SH-SY5Y (cell line): ENCODE measurements around the gene NRAS.

ENCODE experiments used
- GATA2 ChIP-seq: IDR thresholded peaks from 2 replicates; pipeline ENCODE4 v1.6.1; 2011; ENCODE audit warnings: mild to moderate bottlenecking, low read depth, low read length
- GATA3 ChIP-seq: IDR thresholded peaks from 2 replicates; pipeline ENCODE4 v1.6.1; 2011; ENCODE audit warnings: low read depth, mild to moderate bottlenecking, low read length, moderate library complexity

Gene NRAS

DNA sequence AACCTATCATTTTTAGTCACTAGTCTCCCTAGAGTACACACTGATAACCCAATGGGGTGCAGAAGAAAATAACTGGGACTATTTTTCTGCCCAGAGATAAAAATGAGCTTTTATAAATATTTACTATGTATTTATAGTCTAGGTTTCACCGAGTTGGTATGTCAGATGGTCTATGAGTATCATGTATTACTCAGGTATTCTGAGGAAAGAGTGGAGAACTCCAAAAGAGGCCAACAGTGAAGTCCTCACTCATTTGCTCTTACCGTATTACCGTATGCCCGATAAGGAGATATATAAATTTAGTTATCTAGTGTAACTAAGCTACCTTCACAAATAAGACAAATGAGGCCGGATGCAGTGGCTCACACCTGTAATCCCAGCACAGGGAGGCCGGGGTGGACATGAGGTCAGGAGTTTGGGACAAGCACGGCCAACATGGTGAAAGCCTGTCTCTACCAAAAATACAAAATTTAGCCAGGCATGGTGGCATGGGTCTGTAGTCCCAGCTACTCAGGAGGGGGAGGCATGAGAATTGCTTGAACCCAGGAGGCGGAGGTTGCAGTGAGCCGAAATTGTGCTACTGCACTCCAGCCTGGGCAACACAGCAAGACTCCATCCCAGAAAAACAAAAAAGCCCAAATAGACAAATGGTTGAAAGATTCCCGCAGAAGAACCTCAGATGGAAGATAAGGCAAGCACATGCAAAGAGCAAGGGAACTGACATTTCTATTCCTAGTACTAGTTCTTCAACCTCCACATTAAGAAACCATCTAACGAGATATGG is 25.6 kb upstream of the NRAS start:
- no peak for TF ChIP-seq GATA2
- TF ChIP-seq GATA3 = no peak

DNA sequence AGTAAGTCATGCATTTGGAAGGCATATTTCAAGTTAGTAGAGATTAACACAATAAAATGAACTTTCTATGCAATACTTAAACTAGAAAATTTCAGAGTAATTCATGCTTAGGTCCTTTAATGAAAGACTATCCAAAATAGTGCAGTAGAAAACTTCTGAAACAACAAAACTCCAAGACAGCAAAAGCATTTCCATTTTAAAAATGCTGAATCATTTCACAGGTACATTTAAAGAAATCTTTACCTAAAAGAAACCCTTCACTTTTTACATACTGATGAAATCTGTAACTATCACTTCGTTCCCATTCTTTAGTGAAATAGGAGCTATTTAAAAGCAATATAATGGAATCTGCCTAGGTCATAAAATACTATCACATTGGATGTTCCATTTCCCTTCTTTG is 23.8 kb upstream of the NRAS start:
- no peak for TF ChIP-seq GATA2

DNA sequence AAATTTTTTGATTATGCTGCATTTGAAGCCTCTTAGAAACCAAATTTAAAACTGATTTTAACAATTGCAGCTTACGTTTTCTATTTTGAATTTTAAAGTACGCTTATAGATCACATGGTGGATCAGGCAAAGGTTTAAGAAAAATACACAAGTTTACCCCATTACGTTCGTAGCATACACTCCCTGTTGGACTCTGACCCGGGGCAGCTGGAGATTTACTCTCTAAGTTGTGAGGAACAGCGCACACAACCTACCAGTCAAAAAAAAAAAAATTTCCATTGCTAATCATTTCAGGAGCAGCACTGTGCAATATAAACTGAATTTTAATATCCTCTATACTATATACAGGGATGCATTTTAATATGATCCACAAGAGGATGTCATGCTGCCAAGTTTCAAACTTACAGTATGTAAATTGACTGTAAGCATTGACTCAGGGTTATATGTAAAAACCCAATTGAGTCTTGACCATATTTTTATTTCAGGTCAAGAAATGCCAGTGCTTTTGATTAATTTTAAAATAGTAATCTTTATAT is 20.8 kb upstream of the NRAS start:
- TF ChIP-seq GATA3 (no peak), GATA2 (no peak)

DNA sequence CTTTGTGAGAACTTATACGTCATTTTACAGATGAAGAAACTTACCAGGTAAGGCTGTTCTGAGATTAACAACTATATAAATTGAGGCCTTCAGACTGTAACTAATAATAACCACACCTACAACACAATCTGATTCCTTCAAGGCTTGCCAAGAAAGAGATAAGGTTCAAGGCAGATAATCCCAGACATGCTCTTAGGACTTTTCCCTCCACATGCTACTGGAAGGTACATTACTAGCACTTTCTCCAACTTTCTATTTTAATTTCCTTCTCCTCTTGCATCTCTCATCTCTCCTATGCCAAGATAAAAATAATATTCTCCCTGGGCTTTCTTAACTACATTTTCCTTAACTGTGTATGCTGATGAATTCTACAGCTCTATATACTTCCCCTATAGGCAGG is 18.9 kb upstream of the NRAS start:
- no peak for TF ChIP-seq GATA3
- TF ChIP-seq GATA2 = no peak

DNA sequence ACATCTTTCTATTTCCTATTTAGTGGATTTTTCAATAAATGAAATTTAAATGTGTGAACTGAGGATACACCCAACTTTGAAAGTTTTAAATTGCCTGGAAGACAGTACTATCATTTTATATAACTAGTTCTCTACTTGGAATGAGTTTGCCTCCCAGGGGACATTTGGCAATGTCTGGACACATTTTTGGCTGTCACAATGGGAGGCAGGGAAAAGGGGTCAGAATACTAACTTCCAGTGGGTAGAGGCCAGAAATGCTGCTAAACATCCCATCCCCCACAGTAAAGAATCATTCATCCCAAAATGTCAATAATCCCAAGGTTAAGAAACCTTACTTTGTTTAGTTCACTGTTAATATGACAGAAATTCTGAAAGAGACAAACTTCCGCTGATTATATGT is 13.2 kb upstream of the NRAS start:
- TF ChIP-seq GATA2 (no peak), GATA3 (no peak)

DNA sequence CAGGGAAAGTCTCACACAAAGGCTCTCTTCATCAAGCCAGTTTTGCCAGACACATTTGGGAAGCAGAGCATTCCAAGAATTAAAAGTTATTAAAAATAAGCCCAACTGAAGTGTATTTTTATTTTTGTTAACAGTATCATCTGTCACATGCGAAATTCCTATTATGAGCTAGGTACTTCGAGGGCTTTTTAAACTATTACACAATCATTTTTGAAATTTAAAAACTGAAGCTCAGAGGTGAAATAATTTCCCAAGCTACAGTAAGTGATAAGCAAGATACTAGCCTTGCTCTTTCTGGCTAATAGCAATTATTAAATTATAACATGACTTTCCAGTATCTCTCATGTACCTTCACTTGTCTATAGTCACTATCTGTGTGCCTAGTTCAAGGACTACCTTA is 12.0 kb upstream of the NRAS start:
- TF ChIP-seq GATA3 (no peak), GATA2 (no peak)

DNA sequence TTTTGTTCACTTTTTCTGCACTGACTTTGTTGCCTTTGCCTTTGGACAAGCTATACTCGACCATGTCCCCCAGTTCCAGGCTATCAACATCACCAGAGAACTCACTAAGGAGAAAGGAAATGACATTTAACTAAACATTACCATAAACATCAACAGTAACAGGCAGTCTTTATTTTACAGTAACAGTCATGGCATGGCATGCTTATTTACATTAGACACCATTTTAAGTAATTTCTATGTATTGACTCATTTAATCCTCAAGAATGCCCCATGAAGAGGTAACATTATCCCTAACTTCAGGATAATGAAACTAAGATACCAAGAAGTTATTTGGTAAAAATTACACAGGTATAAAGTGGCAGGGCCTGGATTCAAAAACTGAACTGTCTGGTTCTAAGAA is 8.7 kb upstream of the NRAS start:
- TF ChIP-seq GATA3 = no peak
- no peak for TF ChIP-seq GATA2

DNA sequence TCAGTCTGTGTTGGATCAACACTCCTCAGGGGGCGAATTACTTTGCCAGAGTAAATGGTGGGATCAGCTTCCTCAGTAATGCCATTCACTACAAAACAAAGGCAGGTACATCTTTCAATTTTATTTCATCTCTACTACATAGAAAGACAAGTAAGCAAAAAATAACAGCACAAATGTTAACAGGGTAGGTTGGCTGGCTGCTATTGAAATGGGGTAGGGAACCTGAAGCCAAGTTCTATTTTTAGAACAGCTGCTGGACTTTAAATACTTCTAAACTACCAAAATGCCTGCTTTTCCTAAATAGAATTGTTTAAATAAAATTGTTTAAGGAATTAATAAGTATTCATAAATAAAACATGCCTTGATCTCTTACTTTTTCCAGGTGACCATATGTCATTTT is 7.3 kb upstream of the NRAS start:
- TF ChIP-seq GATA2 (no peak), GATA3 (no peak)

DNA sequence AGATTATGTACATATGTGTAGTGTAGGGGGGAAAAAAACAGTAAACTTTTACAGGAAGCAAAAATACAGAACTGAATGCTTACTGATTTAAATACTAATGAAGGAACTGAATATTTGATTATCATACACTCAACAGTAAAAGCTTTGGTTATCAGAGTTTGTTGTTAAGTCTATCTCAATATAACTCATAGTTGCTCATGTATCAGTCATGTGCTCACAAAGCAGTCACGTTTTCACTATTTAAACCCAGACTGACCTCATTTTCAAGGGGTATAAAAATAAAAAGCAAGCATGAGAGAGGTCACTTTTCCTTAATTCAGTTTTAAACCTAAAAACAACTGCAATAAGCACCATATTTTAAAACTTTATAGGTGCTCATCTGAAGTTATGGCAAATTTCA is 6.9 kb upstream of the NRAS start:
- TF ChIP-seq GATA3 = no peak
- TF ChIP-seq GATA2 = no peak

DNA sequence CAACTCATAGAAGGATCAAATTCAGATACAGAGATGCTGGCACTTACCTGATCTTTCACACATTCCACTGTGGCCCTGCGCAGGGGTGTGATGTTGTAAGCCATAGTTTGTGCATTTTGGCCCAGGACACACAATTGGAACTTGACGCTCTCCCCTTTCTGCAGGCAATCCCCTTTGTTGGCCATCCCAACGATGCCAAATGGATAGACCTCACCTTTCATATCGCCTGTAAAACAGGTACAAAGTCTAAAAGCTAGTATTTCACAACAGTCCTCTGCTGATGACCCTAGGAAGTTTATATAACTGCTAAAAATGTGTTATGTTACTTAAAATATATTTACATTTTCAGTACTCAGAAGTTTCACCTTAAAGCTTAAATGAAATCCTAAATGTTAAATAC is 3.9 kb upstream of the NRAS start:
- TF ChIP-seq GATA3 (no peak), GATA2 (no peak)

DNA sequence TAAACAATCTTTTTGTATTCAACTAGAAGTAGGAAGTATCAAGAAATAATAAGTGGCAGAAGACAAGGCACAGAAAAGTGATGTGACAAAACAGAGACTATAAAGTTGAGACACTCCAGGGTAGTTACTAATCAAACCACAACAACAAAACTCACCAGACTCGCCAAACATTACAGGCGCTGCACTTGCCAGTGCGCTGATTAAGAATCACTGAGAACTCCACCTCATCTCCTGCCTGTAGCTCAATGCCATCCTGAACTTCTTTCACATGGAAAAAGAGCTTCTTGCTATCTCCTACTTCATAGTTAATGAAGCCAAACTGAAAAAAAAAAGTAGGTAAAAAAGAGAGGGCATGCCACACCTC is 2.8 kb upstream of the NRAS start:
- TF ChIP-seq GATA3 = no peak

DNA sequence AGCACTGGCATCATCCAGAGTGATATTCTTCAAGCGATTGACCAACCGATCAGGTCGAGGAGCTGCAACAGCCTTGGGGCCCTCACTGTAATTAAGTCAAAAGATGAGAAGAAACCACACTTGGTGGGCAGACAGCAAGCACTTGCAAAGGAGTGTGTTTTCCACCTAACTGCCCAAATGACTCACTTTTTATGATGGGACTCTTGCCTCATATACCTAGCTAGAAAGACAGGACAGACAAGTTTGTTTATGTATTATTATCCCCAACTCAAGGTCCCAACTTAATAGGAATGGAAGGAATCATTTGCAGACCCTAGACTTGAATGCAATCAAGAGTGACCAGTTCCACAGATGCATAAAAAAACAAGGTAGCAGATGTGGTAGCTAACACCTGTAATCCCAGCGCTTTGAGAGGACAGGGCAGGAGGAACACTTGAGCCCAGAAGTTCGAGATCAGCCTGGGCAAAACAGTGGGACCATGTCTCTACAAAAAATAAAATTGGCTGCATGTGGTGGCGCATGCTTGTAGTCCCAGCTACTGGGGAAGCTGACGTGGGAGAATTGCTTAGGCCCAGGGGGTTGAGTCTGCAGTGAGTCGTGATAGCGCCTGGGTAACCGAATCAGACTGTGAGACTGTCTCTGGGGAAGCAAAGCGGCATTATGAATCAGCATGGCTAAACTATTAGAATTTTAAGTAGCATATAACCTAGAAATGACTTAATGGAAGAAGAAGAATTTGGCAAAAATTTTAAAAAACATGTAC is 2.3 kb upstream of the NRAS start:
- TF ChIP-seq GATA2 (no peak), GATA3 (no peak)

DNA sequence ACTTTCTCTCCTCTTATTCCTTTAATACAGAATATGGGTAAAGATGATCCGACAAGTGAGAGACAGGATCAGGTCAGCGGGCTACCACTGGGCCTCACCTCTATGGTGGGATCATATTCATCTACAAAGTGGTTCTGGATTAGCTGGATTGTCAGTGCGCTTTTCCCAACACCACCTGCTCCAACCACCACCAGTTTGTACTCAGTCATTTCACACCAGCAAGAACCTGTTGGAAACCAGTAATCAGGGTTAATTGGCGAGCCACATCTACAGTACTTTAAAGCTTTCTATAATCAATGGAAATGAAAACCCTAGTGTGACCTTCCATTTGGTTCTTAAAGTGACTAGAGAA is 643 bp downstream of the NRAS start:
- TF ChIP-seq GATA2 = no peak
- TF ChIP-seq GATA3 = no peak

DNA sequence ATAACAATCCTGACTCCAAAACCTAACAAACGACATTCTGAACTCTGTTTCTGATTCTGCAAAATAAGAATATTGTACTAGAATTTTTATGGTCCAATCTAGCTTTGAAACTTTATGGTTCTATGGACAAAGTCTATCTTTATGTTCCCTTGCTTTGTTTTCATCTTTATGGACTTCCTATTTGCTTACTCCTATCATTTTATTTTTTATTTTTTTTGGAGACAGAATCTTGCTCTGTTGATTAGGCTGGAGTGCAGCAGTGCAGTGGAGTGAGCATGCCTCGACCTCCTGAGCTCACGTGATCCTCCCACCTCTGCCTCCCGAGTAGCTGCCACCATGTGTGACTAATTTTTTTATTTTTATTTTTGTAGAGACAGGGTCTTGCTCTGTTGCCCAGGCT is 3.6 kb downstream of the NRAS start:
- no peak for TF ChIP-seq GATA3
- no peak for TF ChIP-seq GATA2

DNA sequence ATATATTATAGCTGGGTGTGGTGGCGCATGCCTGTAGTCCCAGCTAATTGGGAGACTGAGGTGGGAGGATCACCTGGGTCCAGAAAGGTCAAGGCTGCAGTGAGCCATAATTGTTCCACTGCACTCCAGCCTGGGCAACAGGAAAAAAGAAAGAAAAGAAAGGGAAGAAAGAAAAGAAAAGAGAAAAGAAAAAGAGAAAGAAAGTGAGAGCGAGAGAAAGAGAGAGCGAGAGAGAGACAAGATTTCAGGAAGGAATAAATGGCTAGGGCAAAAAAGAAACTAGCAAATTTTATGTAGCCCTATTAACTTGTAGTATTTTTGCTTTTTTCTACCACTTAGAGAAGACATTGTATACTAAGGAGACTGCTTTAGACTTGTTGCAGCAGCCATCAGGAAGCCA is 6.2 kb downstream of the NRAS start:
- no peak for TF ChIP-seq GATA2
- TF ChIP-seq GATA3 = no peak
